CD14-positive monocyte (primary cell): ENCODE measurements around the gene AKIRIN1. TPM values are rescaled to one million over a fixed set of nuclear protein-coding genes. Genes with fewer than 3 reads are reported as not detected.

ENCODE experiments used
- DNase-seq, 3 donors: peaks; one replicate each; pipeline ENCODE4 v3.0.0-alpha.2; 2011 to 2022
- H2AFZ ChIP-seq: 2 replicates; pipeline ENCODE4 v1.6.0; 2012; ENCODE audit warnings: mild to moderate bottlenecking, low read depth, low read length, inconsistent platforms; ENCODE audit not compliant: insufficient read depth, poor library complexity, severe bottlenecking
- H3K27ac ChIP-seq, 2 donors: 1 replicate in 1 of 2; 2 replicates in 1 of 2; pipeline ENCODE4 v1.5.1; 2012 to 2013; ENCODE audit warnings: low read length in 2 of 2, control low read depth in 1 of 2, inconsistent platforms in 1 of 2, low read depth in 1 of 2, mild to moderate bottlenecking in 1 of 2
- H3K27me3 ChIP-seq, 2 donors: one replicate each; pipeline versions ENCODE4 v1.6.0 to v1.6.1; 2011 to 2013; ENCODE audit warnings: low read length in 2 of 2; ENCODE audit not compliant: control insufficient read depth in 2 of 2, insufficient read depth in 2 of 2
- H3K36me3 ChIP-seq, 2 donors: replicated peaks in 1 of 2; 1 replicate in 1 of 2; 2 replicates in 1 of 2; pipeline versions ENCODE4 v1.5.1 to v1.6.1; 2012 to 2013; ENCODE audit warnings: low read length in 2 of 2, control low read depth in 1 of 2, inconsistent platforms in 1 of 2, mild to moderate bottlenecking in 1 of 2; ENCODE audit not compliant: insufficient read depth in 2 of 2, control insufficient read depth in 1 of 2
- H3K4me1 ChIP-seq, 2 donors: 1 replicate in 1 of 2; 2 replicates in 1 of 2; pipeline versions ENCODE4 v1.5.1 to v1.6.1; 2012 to 2013; ENCODE audit warnings: low read length in 2 of 2, control low read depth in 1 of 2, inconsistent platforms in 1 of 2, mild to moderate bottlenecking in 1 of 2, moderate library complexity in 1 of 2; ENCODE audit not compliant: insufficient read depth in 2 of 2, control insufficient read depth in 1 of 2
- H3K4me2 ChIP-seq: replicated peaks from 2 replicates; pipeline ENCODE3; 2012; ENCODE audit warnings: low read length, moderate library complexity, mild to moderate bottlenecking; ENCODE audit not compliant: poor library complexity, severe bottlenecking; ENCODE audit errors: extremely low read depth
- H3K4me3 ChIP-seq, 3 experiments: fragments of 200-600 bp in 1 of 3; sonication (generic) in 1 of 3; replicated peaks in 1 of 3; 1 replicate in 2 of 3; 2 replicates in 1 of 3; pipeline ENCODE4 v1.5.1; 2011 to 2013; ENCODE audit warnings: low read length in 3 of 3, mild to moderate bottlenecking in 3 of 3, control low read depth in 2 of 3, low read depth in 2 of 3, inconsistent platforms in 1 of 3, moderate library complexity in 1 of 3
- H3K79me2 ChIP-seq: 2 replicates; pipeline ENCODE4 v1.6.0; 2012; ENCODE audit warnings: mild to moderate bottlenecking, control low read depth, inconsistent platforms, low read length, moderate library complexity; ENCODE audit not compliant: insufficient read depth
- H3K9ac ChIP-seq: 2 replicates; pipeline ENCODE4 v1.6.0; 2017; ENCODE audit warnings: low read length, mild to moderate bottlenecking; ENCODE audit not compliant: insufficient read depth, poor library complexity, severe bottlenecking
- H3K9me3 ChIP-seq, 2 donors: replicated peaks in 1 of 2; 1 replicate in 1 of 2; 2 replicates in 1 of 2; pipeline versions ENCODE4 v1.5.1 to v1.6.1; 2012 to 2013; ENCODE audit warnings: low read length in 2 of 2, control low read depth in 1 of 2; ENCODE audit not compliant: control insufficient read depth in 1 of 2, insufficient read depth in 1 of 2
- H4K20me1 ChIP-seq: 2 replicates; pipeline ENCODE4 v1.6.0; 2012; ENCODE audit warnings: mild to moderate bottlenecking, low read length, control low read depth, moderate library complexity; ENCODE audit not compliant: insufficient read depth
- H3K27ac Mint-ChIP-seq, 7 donors: one replicate each; pipeline ENCODE4 v1.8.0; 2020; ENCODE audit warnings: mild to moderate bottlenecking in 7 of 7, mixed read lengths in 7 of 7, moderate library complexity in 6 of 7, inconsistent platforms in 2 of 7
- H3K27me3 Mint-ChIP-seq, 3 donors: one replicate each; pipeline ENCODE4 v1.8.0; 2021 to 2022; ENCODE audit warnings: low read depth in 3 of 3, mild to moderate bottlenecking in 3 of 3, mixed read lengths in 3 of 3, moderate library complexity in 3 of 3, inconsistent platforms in 1 of 3
- H3K36me3 Mint-ChIP-seq, 2 donors: one replicate each; pipeline ENCODE4 v1.8.0; 2020; ENCODE audit warnings: mixed read lengths in 2 of 2, inconsistent platforms in 1 of 2, mild to moderate bottlenecking in 1 of 2
- H3K4me1 Mint-ChIP-seq: one replicate; pipeline ENCODE4 v1.8.0; 2020; ENCODE audit warnings: mild to moderate bottlenecking, mixed read lengths
- H3K4me3 Mint-ChIP-seq, 2 donors: one replicate each; pipeline ENCODE4 v1.8.0; 2020; ENCODE audit warnings: mild to moderate bottlenecking in 2 of 2, mixed read lengths in 2 of 2, moderate library complexity in 1 of 2
- H3K9me3 Mint-ChIP-seq, 7 donors: one replicate each; pipeline ENCODE4 v1.8.0; 2020 to 2022; ENCODE audit warnings: mixed read lengths in 7 of 7, mild to moderate bottlenecking in 6 of 7, moderate library complexity in 6 of 7, inconsistent platforms in 2 of 7
- WGBS: methylation state at CpG from one replicate; pipeline ENCODE4 v1.1.5; 2013; ENCODE audit warnings: missing lambda C conversion rate; ENCODE audit not compliant: insufficient coverage; 5-methylcytosine and 5-hydroxymethylcytosine counted together
- intact Hi-C, 2 donors: fragments of 100-400 bp; cut with micrococcal nuclease; formaldehyde crosslinking; loops; one replicate each; pipeline versions ENCODE4 v1.15.0 to v1.15.1; 2023
- polyA plus RNA-seq, 3 donors: library from polyadenylated mRNA; depleted of rRNA in 1 of 3; unstranded in 2 of 3; stranded (reverse) in 1 of 3; fragments of 300-500 nt in 2 of 3; fragments of >200 nt in 1 of 3; fragmentation: Illumina TruSeq in 2 of 3; gene quantifications; 1 replicate in 2 of 3; 2 replicates in 1 of 3; pipeline ENCODE4 v1.2.3, GENCODE V29; 2012 to 2021
- TF ChIP-seq, protein P1 (sequence below): fragments of 200-600 bp; IDR thresholded peaks from one replicate; pipeline ENCODE4 v1.8.0; 2022; ENCODE audit warnings: antibody characterized with exemption, mild to moderate bottlenecking

AKIRIN1 gene
- polyA plus RNA-seq, 3 donors, result 41.8 to 61.0 (median 60.8) TPM

DNA sequence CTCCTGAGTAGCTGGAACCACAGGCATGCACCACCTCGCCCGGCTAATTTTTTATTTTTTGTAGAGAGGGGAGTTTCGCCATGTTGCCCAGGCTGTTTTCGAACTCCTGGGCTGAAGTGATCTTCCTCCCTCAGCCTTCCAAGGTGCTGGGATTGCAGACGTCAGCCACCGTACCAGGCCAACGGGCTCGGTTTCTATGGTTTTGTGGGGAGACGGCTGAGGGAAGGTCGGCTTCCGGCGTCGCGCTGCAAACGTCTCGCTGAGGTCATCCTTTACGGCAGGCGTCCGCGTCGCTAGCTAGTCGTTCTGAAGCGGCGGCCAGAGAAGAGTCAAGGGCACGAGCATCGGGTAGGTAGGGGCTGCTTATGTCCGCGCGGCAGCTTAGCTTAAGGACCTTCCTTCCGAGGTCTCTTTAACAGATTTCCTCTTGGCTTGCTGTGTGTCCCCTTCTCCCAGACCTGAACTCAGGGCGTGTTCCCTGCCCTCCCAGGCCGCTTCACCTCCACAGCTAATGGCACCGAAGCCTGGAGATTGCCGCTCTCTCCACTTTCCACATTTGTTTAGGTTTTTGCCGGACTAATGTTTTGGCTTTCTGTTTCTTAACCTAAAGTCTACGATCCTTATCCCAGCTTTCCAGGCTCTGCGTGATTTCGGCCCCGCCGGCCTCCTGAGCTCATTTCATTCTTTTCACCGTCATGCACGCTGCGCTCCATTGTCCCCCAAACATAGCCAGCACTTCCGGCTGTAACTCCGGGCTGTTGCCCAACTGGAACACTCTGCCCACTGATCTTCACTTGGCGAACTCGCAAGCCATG lies 35.2 kb downstream of the AKIRIN1 start, which contains the start of gene NDUFS5:
NDUFS5 (plus strand) TSS at position 300 of the 815 bp plus-strand sequence. CDS start 2,375 bp downstream, outside the sequence.
- peaks cover 2 to 5% (median 2%) of the 10 kb centered on the region in 3 donors for H3K27me3 Mint-ChIP-seq
- peaks cover 11 to 28% of the 10 kb centered on the region in 2 donors for H3K36me3 Mint-ChIP-seq
- H3K4me1 Mint-ChIP-seq, result peaks cover 16% of the 10 kb centered on the region
- no peaks in the 10 kb centered on the region for H3K27me3 ChIP-seq
- H3K9ac ChIP-seq, result peak within 1 kb of the TSS; percentile 80
- peaks cover 19 to 26% of the 10 kb centered on the region in 2 donors for H3K36me3 ChIP-seq
- peaks cover 17% of the 10 kb centered on the region for H3K79me2 ChIP-seq
- no peaks in the 10 kb centered on the region for H4K20me1 ChIP-seq
- H3K4me2 ChIP-seq, result peak within 1 kb of the TSS; percentile 89
- DNase-seq, result peak; percentile 59 to 77 (median 70)
- H3K27ac ChIP-seq, result peak within 1 kb of the TSS; percentile 75 to 93
- TF ChIP-seq, protein P1, sequence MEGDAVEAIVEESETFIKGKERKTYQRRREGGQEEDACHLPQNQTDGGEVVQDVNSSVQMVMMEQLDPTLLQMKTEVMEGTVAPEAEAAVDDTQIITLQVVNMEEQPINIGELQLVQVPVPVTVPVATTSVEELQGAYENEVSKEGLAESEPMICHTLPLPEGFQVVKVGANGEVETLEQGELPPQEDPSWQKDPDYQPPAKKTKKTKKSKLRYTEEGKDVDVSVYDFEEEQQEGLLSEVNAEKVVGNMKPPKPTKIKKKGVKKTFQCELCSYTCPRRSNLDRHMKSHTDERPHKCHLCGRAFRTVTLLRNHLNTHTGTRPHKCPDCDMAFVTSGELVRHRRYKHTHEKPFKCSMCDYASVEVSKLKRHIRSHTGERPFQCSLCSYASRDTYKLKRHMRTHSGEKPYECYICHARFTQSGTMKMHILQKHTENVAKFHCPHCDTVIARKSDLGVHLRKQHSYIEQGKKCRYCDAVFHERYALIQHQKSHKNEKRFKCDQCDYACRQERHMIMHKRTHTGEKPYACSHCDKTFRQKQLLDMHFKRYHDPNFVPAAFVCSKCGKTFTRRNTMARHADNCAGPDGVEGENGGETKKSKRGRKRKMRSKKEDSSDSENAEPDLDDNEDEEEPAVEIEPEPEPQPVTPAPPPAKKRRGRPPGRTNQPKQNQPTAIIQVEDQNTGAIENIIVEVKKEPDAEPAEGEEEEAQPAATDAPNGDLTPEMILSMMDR, result no peak
- H3K9me3 ChIP-seq, result no peaks in the 10 kb centered on the region
- H3K4me3 Mint-ChIP-seq, result peak within 1 kb of the TSS; percentile 98
- WGBS, result under 1% methylated on average over 43 of the region's 47 CpGs
- peaks cover 11 to 12% of the 10 kb centered on the region in 2 donors for H3K4me1 ChIP-seq
- peak within 1 kb of the TSS; percentile 90 to 100 (median 98) for H3K27ac Mint-ChIP-seq
- H2AFZ ChIP-seq, result peak within 1 kb of the TSS; percentile 88
- H3K9me3 Mint-ChIP-seq, result peaks cover 0 to 8% (median 3%) of the 10 kb centered on the region in 7 donors
- H3K4me3 ChIP-seq, result peak within 1 kb of the TSS; percentile 83 to 91 (median 84)
- intact Hi-C loops, result no loop called here

DNA sequence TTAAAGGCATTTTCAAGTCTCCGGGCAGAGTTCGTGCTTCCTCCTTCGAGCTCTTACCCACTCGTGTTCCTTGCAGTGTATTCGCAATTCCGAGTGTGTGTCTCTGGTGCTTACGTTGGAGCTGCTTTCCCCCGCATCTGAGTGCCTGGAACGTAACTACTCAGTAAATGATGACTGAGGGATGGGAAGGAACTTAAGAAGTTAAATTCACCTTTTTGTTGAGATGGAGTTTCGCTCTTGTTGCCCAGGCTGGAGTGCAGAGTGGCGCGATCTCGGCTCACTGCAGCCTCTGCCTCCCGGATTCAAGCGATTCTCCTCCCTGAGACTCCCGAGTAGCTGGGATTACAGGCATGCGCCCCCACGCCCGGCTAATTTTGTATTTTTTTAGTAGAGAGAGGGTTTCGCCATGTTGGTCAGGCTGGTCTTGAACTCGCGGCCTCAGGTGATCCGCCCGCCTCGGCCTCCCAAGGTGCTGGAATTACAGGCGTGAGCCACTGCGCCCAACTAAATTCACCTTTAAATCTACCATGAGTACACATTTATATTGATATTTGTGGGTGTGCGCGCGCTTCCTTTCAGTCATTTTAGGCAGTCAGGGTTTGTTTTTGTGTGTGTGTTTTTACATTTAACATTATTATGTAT lies 35.9 kb downstream of the AKIRIN1 start:
- Mint-ChIP-seq H3K4me3 (peak overlapping the region; percentile 98), H3K9me3 (peaks cover 0 to 8% (median 3%) of the 10 kb centered on the region in 7 donors), H3K27me3 (peaks cover 2 to 4% (median 2%) of the 10 kb centered on the region in 3 donors), H3K4me1 (peaks cover 16% of the 10 kb centered on the region), H3K27ac (peak overlapping the region; percentile 90 to 100 (median 98)), H3K36me3 (peaks cover 17 to 35% of the 10 kb centered on the region in 2 donors)
- Histone ChIP-seq H2AFZ (peak overlapping the region; percentile 88), H3K36me3 (peaks cover 27 to 34% of the 10 kb centered on the region in 2 donors), H4K20me1 (no peaks in the 10 kb centered on the region), H3K4me1 (peaks cover 11 to 12% of the 10 kb centered on the region in 2 donors), H3K4me3 (peak overlapping the region; percentile 83 to 91 (median 84)), H3K27me3 (no peaks in the 10 kb centered on the region), H3K27ac (peak overlapping the region; percentile 75 to 93), H3K4me2 (peak overlapping the region; percentile 89), H3K9ac (peak overlapping the region; percentile 80), H3K9me3 (no peaks in the 10 kb centered on the region), H3K79me2 (peaks cover 17% of the 10 kb centered on the region)
- TF ChIP-seq, protein P1, result no peak
- WGBS, result 12% methylated on average over 15 of the region's 30 CpGs
- intact Hi-C loops, result no loop called here
- peak in 1 of 3 donors; percentile 30 for DNase-seq
